Neural progenitor cell (in vitro differentiated cells): Measurements from ENCODE around the gene HEMK1. TPM values are rescaled to one million over a fixed set of nuclear protein-coding genes. Genes with fewer than 3 reads are reported as not detected.

Experiments used
- DNase-seq: peaks from one replicate; pipeline ENCODE4 v3.0.0-alpha.2; 2016; ENCODE audit warnings: low spot score
- H2AFZ ChIP-seq: fragments of 200-600 bp; sonication (generic); replicated peaks from 2 replicates; pipeline ENCODE4 v1.6.1; 2016; ENCODE audit warnings: antibody characterized with exemption
- H3F3A ChIP-seq: fragments of 200-600 bp; sonication (generic); 2 replicates; pipeline ENCODE4 v1.6.1; 2016; ENCODE audit warnings: antibody characterized with exemption, low read depth
- H3K27ac ChIP-seq: fragments of 200-600 bp; sonication (generic); 2 replicates; pipeline ENCODE4 v1.5.1; 2016; ENCODE audit warnings: mild to moderate bottlenecking
- H3K27me3 ChIP-seq: fragments of 200-600 bp; sonication (generic); 2 replicates; pipeline ENCODE4 v1.6.1; 2016; ENCODE audit warnings: mild to moderate bottlenecking, moderate library complexity
- H3K36me3 ChIP-seq: fragments of 200-600 bp; sonication (generic); 2 replicates; pipeline ENCODE4 v1.5.1; 2016
- H3K4me1 ChIP-seq: fragments of 200-600 bp; sonication (generic); 2 replicates; pipeline ENCODE4 v1.6.1; 2016; ENCODE audit warnings: mixed run types
- H3K4me2 ChIP-seq: fragments of 200-600 bp; sonication (generic); 2 replicates; pipeline ENCODE4 v1.6.1; 2016
- H3K4me3 ChIP-seq: fragments of 200-600 bp; sonication (generic); 2 replicates; pipeline ENCODE4 v1.5.1; 2016
- H3K79me2 ChIP-seq: fragments of 200-600 bp; sonication (generic); 2 replicates; pipeline ENCODE4 v1.6.1; 2016; ENCODE audit warnings: low read depth
- H3K9ac ChIP-seq: fragments of 200-600 bp; sonication (generic); 2 replicates; pipeline ENCODE4 v1.6.1; 2016
- H3K9me3 ChIP-seq: fragments of 200-600 bp; sonication (generic); 2 replicates; pipeline ENCODE4 v1.5.1; 2016; ENCODE audit warnings: low read depth
- H4K20me1 ChIP-seq: fragments of 200-600 bp; sonication (generic); 2 replicates; pipeline ENCODE4 v1.6.1; 2016; ENCODE audit warnings: low read depth
- H3K27ac Mint-ChIP-seq: 3 replicates; pipeline ENCODE4 v1.8.0; 2021; ENCODE audit warnings: mixed read lengths
- H3K27me3 Mint-ChIP-seq: 2 replicates; pipeline ENCODE4 v1.8.0; 2022; ENCODE audit warnings: low read depth, mild to moderate bottlenecking, inconsistent platforms, moderate library complexity, mixed read lengths; ENCODE audit not compliant: insufficient read depth
- H3K36me3 Mint-ChIP-seq: 3 replicates; pipeline ENCODE4 v1.8.0; 2021; ENCODE audit warnings: mixed read lengths
- H3K4me1 Mint-ChIP-seq: 3 replicates; pipeline ENCODE4 v1.8.0; 2021; ENCODE audit warnings: mixed read lengths
- H3K4me3 Mint-ChIP-seq: 3 replicates; pipeline ENCODE4 v1.8.0; 2021; ENCODE audit warnings: mild to moderate bottlenecking, moderate library complexity, mixed read lengths
- H3K9me3 Mint-ChIP-seq: 3 replicates; pipeline ENCODE4 v1.8.0; 2020; ENCODE audit warnings: mixed read lengths
- CTCF ChIP-seq: fragments of 200-600 bp; sonication (generic); IDR thresholded peaks from 2 replicates; pipeline ENCODE4 v1.5.1; 2017; ENCODE audit warnings: antibody characterized with exemption, mild to moderate bottlenecking
- EZH2 ChIP-seq: fragments of 200-600 bp; sonication (generic); IDR thresholded peaks from 2 replicates; pipeline ENCODE4 v1.6.1; 2017; ENCODE audit warnings: antibody characterized with exemption, mild to moderate bottlenecking, moderate library complexity
- EZH2phosphoT487 ChIP-seq: fragments of 200-600 bp; sonication (generic); IDR thresholded peaks from 2 replicates; pipeline ENCODE4 v1.6.1; 2017; ENCODE audit warnings: antibody characterized with exemption
- total RNA-seq: library from RNA; depleted of rRNA; stranded (reverse); fragments of >200 nt; gene quantifications from 2 replicates; pipeline ENCODE4 v1.2.3, GENCODE V29; 2015; ENCODE audit warnings: low replicate concordance

HEMK1 gene
- total RNA-seq, 1 donor from 2014 or later = 9.3 TPM

DNA sequence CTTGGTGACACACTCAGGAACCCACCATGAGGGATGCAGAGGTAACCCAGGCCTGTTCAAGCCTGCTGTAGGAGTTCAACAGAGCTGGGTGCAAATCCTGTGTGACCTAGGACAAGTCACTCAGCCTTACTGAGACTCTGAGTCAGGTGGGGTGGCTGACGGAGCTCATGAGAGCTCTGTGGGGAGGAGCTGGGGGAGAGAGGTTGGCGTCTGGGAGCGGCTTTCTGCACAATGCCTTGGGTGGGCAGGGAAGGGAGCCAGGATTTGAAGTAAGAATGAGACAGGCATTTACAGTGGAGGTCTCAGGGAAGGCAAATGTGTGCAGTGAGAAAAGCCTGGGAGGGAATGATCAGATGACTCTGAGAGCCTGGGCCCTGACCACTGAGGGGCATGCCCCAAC is 20.1 kb upstream of the HEMK1 start:
- H3K9me3 ChIP-seq = no peaks in the 10 kb centered on the region
- no peak for DNase-seq
- Mint-ChIP-seq H3K4me3 (no peak overlapping the region), H3K27me3 (peaks cover 10% of the 10 kb centered on the region), H3K36me3 (no peaks in the 10 kb centered on the region), H3K9me3 (no peaks in the 10 kb centered on the region), H3K4me1 (peaks cover 9% of the 10 kb centered on the region), H3K27ac (peak overlapping the region; percentile 61)
- H4K20me1 ChIP-seq = no peaks in the 10 kb centered on the region
- H3K9ac ChIP-seq = no peak overlapping the region
- no peaks in the 10 kb centered on the region for H3K79me2 ChIP-seq
- H3K27ac ChIP-seq = no peak overlapping the region
- H3F3A ChIP-seq = no peaks in the 10 kb centered on the region
- H3K27me3 ChIP-seq = no peaks in the 10 kb centered on the region
- H2AFZ ChIP-seq = no peak overlapping the region
- H3K4me3 ChIP-seq = no peak overlapping the region
- no peaks in the 10 kb centered on the region for H3K4me1 ChIP-seq
- TF ChIP-seq EZH2 (no peak), EZH2phosphoT487 (no peak), CTCF (no peak)
- no peak overlapping the region for H3K4me2 ChIP-seq
- no peaks in the 10 kb centered on the region for H3K36me3 ChIP-seq

DNA sequence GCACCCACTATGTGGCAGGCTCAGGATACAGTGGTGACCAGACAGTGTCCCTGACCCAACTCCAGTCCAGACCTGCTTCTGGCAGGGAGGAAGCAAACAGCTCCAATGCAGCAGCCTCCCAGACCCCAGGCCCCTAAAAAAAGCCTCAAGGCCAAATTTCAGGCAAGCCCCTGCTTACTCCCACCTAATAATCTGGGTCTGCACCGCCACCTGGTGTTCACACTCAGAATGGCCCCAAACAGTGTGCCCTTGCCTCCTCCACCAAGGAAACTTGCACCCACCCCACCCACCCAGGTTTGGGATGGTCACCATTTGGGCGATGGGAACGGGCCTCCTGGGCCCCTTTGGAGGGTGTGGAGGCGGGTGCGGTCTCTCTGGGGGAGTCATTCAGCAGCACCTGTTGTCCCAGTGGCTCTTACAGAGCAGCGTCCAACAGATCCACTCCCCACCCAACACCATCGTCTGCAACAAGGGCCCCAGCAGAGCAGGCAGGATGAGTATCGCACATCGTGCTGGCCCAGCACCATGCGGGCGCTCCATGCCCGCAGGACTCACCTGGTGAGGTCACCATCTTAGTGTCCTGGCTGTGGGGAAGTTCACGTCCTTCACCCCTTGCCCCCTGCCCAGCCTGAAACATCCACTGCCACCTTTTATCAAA is 19.1 kb upstream of the HEMK1 start:
- Histone ChIP-seq H3K9ac (no peak overlapping the region), H2AFZ (no peak overlapping the region), H3K27ac (no peak overlapping the region), H3K27me3 (no peaks in the 10 kb centered on the region), H4K20me1 (no peaks in the 10 kb centered on the region), H3K4me2 (no peak overlapping the region), H3K79me2 (no peaks in the 10 kb centered on the region), H3K4me3 (no peak overlapping the region), H3K4me1 (no peaks in the 10 kb centered on the region), H3K9me3 (no peaks in the 10 kb centered on the region), H3K36me3 (no peaks in the 10 kb centered on the region), H3F3A (no peaks in the 10 kb centered on the region)
- TF ChIP-seq EZH2 (no peak), EZH2phosphoT487 (no peak), CTCF (peak; percentile 75)
- H3K9me3 Mint-ChIP-seq = no peaks in the 10 kb centered on the region
- H3K36me3 Mint-ChIP-seq = no peaks in the 10 kb centered on the region
- H3K4me1 Mint-ChIP-seq = peaks cover 9% of the 10 kb centered on the region
- DNase-seq = peak; percentile 81
- no peak overlapping the region for H3K4me3 Mint-ChIP-seq
- H3K27ac Mint-ChIP-seq = no peak overlapping the region
- H3K27me3 Mint-ChIP-seq = peaks cover 9% of the 10 kb centered on the region

GRCh38 chr3:50551054-50551659 is 18.2 kb upstream of the HEMK1 start:
- Histone ChIP-seq H2AFZ (no peak overlapping the region), H3K9ac (no peak overlapping the region), H3K27ac (no peak overlapping the region), H3K4me2 (no peak overlapping the region), H3K4me1 (no peaks in the 10 kb centered on the region), H3K36me3 (no peaks in the 10 kb centered on the region), H3K9me3 (no peaks in the 10 kb centered on the region), H4K20me1 (no peaks in the 10 kb centered on the region), H3K27me3 (no peaks in the 10 kb centered on the region), H3K4me3 (no peak overlapping the region), H3F3A (no peaks in the 10 kb centered on the region), H3K79me2 (no peaks in the 10 kb centered on the region)
- H3K36me3 Mint-ChIP-seq = no peaks in the 10 kb centered on the region
- peaks cover 9% of the 10 kb centered on the region for H3K4me1 Mint-ChIP-seq
- peaks cover 13% of the 10 kb centered on the region for H3K27me3 Mint-ChIP-seq
- no peaks in the 10 kb centered on the region for H3K9me3 Mint-ChIP-seq
- DNase-seq = no peak
- no peak overlapping the region for H3K4me3 Mint-ChIP-seq
- TF ChIP-seq CTCF = no peak
- H3K27ac Mint-ChIP-seq = no peak overlapping the region
